Measurements from ENCODE around the gene SCD5.

Gene SCD5

DNA sequence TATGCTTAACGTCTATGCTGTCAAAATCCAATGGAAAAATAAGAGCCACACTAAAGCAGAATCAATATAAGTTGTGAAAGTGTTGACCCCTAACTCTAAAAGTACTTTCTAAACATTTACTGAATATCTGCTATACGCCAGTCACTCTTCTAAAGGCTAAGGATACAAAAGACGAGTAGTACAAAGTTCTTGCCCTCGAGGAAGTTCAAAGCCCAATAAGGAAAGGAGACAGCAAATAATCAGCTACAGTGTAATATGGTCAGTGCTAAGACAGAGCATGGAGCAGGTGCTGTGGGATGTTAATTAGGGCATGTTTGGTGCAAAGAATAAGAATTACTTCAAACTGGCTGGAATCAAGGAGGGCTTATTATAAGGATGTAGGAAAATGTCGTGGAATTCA lies 205.2 kb downstream of the SCD5 start:
- no peak for DNase-seq (ENCODE audit: extremely low spot score)
- ChIA-PET CTCF (interaction anchor here (0.6 kb wide), 1 partner anchor 32 kb away, joined by 3 read pairs; no protein-coding TSS in a partner anchor), POLR2A (no interaction called here)
- TF ChIP-seq FOXK2 (IDR thresholded peaks at IDR 0.05): no peak
- TF ChIP-seq CTBP1 (IDR thresholded peaks at IDR 0.05; ENCODE audit: borderline replicate concordance): no peak
- no peak for TF ChIP-seq BHLHE40 (IDR thresholded peaks at IDR 0.05; ENCODE audit: borderline replicate concordance)
- TF ChIP-seq L3MBTL2 (conservative IDR thresholded peaks at IDR 0.05): no peak
- TF ChIP-seq LEF1 (IDR thresholded peaks at IDR 0.05; ENCODE audit: borderline replicate concordance): no peak
- TF ChIP-seq SP1 (IDR thresholded peaks at IDR 0.05): no peak
- TF ChIP-seq NFRKB (IDR thresholded peaks at IDR 0.05): no peak
- no peak for TF ChIP-seq ARNT (IDR thresholded peaks at IDR 0.05)
- TF ChIP-seq FOXA1 (IDR thresholded peaks at IDR 0.05): no peak
- TF ChIP-seq SUZ12 (IDR thresholded peaks at IDR 0.05): no peak

DNA sequence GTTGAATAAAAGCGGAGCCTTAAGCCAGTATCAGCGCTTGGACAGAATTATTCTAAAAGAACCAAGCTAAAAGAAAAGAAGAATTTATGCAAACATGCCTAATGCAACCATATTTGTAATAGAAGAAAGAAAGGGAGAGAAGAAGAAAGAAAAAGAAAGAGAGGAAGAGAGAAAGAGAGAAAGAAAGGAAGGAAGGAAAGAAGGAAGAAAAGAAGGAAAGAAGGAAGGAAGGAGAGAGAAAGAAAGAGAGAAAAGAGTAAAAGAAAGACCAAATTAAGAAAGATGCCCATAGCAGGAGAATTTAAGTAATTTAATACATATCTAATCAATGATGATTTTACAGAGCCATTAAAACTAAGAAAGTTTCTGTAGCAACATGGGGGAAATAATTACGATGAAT lies 206.0 kb downstream of the SCD5 start:
- no peak for DNase-seq (ENCODE audit: extremely low spot score)
- ChIA-PET CTCF (no interaction called here), POLR2A (no interaction called here)
- TF ChIP-seq NFRKB (IDR thresholded peaks at IDR 0.05) (no peak), FOXA1 (IDR thresholded peaks at IDR 0.05) (no peak), FOXM1 (IDR thresholded peaks at IDR 0.05; ENCODE audit: borderline replicate concordance) (no peak), HDGF (IDR thresholded peaks at IDR 0.05; ENCODE audit: borderline replicate concordance) (no peak)
- TF ChIP-seq, protein P1, sequence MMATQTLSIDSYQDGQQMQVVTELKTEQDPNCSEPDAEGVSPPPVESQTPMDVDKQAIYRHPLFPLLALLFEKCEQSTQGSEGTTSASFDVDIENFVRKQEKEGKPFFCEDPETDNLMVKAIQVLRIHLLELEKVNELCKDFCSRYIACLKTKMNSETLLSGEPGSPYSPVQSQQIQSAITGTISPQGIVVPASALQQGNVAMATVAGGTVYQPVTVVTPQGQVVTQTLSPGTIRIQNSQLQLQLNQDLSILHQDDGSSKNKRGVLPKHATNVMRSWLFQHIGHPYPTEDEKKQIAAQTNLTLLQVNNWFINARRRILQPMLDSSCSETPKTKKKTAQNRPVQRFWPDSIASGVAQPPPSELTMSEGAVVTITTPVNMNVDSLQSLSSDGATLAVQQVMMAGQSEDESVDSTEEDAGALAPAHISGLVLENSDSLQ (IDR thresholded peaks at IDR 0.05): no peak

DNA sequence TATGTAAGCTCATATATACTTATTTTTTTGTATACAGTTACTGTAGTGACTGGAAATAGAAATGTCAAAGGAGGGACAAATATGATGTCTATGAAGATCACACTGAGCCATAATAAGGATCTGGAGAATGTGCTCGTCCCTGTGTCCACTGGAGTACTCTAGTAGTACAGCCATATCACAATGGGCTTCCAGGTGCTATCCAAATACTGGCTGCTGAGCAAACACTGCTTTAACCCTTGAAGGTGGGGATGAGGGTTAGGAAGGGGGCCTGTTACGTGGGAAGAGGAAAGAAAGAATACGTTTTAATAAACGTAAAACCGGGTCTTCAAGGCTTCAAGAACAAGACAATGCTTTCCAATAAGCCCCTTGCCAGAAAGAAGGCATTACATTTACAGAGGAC lies 207.0 kb downstream of the SCD5 start:
- CTCF ChIA-PET: interaction anchor here (1.5 kb wide), 1 partner anchor 13 kb away, joined by 4 read pairs; no protein-coding TSS in a partner anchor
- no peak for DNase-seq (ENCODE audit: extremely low spot score)
- POLR2A ChIA-PET: no interaction called here
- TF ChIP-seq HDGF (IDR thresholded peaks at IDR 0.05; ENCODE audit: borderline replicate concordance): no peak
- TF ChIP-seq TARDBP (IDR thresholded peaks at IDR 0.05): no peak

DNA sequence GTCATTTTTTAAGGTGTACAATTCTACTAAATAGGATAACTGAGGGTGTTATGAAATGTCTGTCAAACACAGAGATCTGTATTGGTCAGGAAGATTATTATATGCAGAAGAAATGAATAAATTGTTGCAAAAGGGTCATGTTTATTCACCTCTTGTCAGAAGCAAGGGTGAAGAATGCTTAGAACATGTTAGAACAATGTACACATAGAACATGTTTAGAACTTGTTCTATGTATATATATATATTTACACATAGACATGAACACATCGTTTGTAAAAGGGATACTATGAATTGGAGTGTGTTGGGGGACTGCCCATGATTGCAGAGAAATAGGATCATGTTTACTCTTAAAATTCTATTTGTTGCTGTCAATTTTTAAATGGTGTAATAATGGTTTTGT lies 208.8 kb downstream of the SCD5 start:
- DNase-seq (ENCODE audit: extremely low spot score): no peak
- POLR2A ChIA-PET: no interaction called here
- CTCF ChIA-PET: no interaction called here
- no peak for TF ChIP-seq NFRKB (IDR thresholded peaks at IDR 0.05)

DNA sequence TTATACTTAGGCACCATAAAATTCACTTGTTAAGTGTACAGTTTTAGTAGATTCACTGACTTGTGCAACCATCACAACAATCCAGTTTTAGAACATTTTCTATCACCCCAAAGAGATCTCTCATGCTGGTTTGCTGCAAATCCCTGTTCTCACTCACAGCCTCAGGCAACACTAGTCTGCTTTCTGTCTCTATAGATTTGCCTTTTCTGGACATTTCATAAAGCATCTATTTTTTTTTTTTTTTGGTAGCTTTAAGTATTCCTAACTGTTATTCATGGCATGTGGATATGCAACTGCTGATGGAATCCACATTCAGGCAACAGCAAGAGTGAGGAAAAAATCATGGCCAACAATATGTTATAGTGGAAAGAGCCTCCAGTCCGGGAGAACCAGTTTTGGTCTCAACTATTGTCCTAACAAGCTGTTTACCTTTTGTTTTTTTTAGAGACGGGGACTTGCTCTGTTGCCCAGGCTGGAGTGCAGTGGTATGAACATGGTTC lies 209.8 kb downstream of the SCD5 start:
- POLR2A ChIA-PET: interaction anchor here (0.6 kb wide), 1 partner anchor 1064 kb away, joined by 3 read pairs; no protein-coding TSS in a partner anchor
- TF ChIP-seq ELF4 (IDR thresholded peaks at IDR 0.05) (no peak), FOXK2 (IDR thresholded peaks at IDR 0.05) (no peak), SP1 (IDR thresholded peaks at IDR 0.05) (no peak), FOXA1 (IDR thresholded peaks at IDR 0.05) (no peak), LEF1 (IDR thresholded peaks at IDR 0.05; ENCODE audit: borderline replicate concordance) (no peak), L3MBTL2 (conservative IDR thresholded peaks at IDR 0.05) (no peak), ARNT (IDR thresholded peaks at IDR 0.05) (no peak), TARDBP (IDR thresholded peaks at IDR 0.05) (no peak), CTBP1 (IDR thresholded peaks at IDR 0.05; ENCODE audit: borderline replicate concordance) (no peak), BHLHE40 (IDR thresholded peaks at IDR 0.05; ENCODE audit: borderline replicate concordance) (no peak), FOXM1 (IDR thresholded peaks at IDR 0.05; ENCODE audit: borderline replicate concordance) (no peak)
- TF ChIP-seq, protein P1 (IDR thresholded peaks at IDR 0.05): no peak
- no peak for DNase-seq (ENCODE audit: extremely low spot score)
- CTCF ChIA-PET: no interaction called here

DNA sequence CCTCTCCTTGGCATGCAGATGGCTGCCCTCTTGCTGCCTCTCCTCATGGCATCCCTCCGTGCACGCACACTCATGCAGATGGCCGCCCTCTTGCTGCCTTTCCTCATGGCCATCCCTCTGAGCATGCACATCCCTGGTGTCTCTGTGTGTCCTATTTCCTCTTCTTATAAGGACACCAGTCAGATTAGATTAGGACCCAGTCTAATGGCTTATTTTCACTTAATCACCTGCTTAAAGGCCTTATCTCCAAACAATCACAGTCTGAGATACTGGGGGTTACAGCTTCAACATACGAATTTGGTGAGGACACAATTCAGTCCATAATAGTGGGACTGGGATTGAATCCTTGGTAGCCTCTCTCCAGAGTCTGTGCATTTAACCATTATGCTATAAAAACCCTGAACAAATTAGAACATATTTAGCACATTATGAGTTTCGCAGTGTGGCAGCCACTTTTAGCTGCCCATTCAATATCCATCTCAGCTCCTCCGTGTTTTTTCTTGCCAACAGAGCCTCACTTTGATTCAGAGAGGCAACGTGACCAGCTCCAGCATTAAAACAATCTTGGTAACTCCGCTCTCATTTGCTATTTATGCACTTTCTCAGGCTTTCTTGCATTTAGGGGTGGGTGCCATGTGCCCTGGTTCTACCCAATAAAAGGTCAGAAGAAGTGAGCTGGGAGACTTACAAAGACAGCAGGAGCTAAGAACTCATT lies 210.6 kb downstream of the SCD5 start:
- ChIA-PET CTCF (no interaction called here), POLR2A (no interaction called here)
- no peak for TF ChIP-seq FOXA1 (IDR thresholded peaks at IDR 0.05)
- TF ChIP-seq, protein P1 (IDR thresholded peaks at IDR 0.05): no peak
- no peak for TF ChIP-seq NFRKB (IDR thresholded peaks at IDR 0.05)
- TF ChIP-seq FOXM1 (IDR thresholded peaks at IDR 0.05; ENCODE audit: borderline replicate concordance): no peak
- TF ChIP-seq SUZ12 (IDR thresholded peaks at IDR 0.05): no peak
- no peak for TF ChIP-seq FOXK2 (IDR thresholded peaks at IDR 0.05)
- no peak for TF ChIP-seq SP1 (IDR thresholded peaks at IDR 0.05)
- TF ChIP-seq CTBP1 (IDR thresholded peaks at IDR 0.05; ENCODE audit: borderline replicate concordance): no peak
- TF ChIP-seq HDGF (IDR thresholded peaks at IDR 0.05; ENCODE audit: borderline replicate concordance): no peak
- no peak for TF ChIP-seq L3MBTL2 (conservative IDR thresholded peaks at IDR 0.05)
- no peak for TF ChIP-seq BHLHE40 (IDR thresholded peaks at IDR 0.05; ENCODE audit: borderline replicate concordance)
- no peak for TF ChIP-seq TARDBP (IDR thresholded peaks at IDR 0.05)
- no peak for TF ChIP-seq LEF1 (IDR thresholded peaks at IDR 0.05; ENCODE audit: borderline replicate concordance)
- no peak for TF ChIP-seq ELF4 (IDR thresholded peaks at IDR 0.05)
- no peak for TF ChIP-seq ZNF384 (IDR thresholded peaks at IDR 0.05)
- TF ChIP-seq ARNT (IDR thresholded peaks at IDR 0.05): no peak
- DNase-seq (ENCODE audit: extremely low spot score): no peak
